Limb (tissue), 2 donors: Measurements from ENCODE around the gene CSN1S1.
"Not testable (repeated sequence)": the region's sequence is repeated elsewhere in the genome, so short reads cannot be mapped to it uniquely, and the experiment has no call there.

Experiments used
- DNase-seq, 2 donors: peaks; one replicate each; pipeline ENCODE4 v3.0.0-alpha.2; 2016; ENCODE audit errors: extremely low spot score in 2 of 2

CSN1S1 gene

GRCh38 chr4:69930768-69931167 lies at the start of gene CSN1S1:
CSN1S1 (plus strand) TSS chr4:69931068; CDS start chr4:69932556, 1,488 bp downstream.
- DNase-seq = no peak

GRCh38 chr4:69881173-69881773 lies 49.6 kb upstream of the CSN1S1 start:
- DNase-seq = peak in 1 of 2 donors; percentile 85

GRCh38 chr4:69882150-69882549 lies 48.7 kb upstream of the CSN1S1 start:
- no peak for DNase-seq

- DNase-seq = no peak
Observed at GRCh38 chr4:69888336-69888735, 42.5 kb upstream of the CSN1S1 start.

GRCh38 chr4:69894186-69894585 lies 36.7 kb upstream of the CSN1S1 start:
- no peak for DNase-seq

- DNase-seq = no peak
Observed at GRCh38 chr4:69894721-69895120, 36.1 kb upstream of the CSN1S1 start.

DNA sequence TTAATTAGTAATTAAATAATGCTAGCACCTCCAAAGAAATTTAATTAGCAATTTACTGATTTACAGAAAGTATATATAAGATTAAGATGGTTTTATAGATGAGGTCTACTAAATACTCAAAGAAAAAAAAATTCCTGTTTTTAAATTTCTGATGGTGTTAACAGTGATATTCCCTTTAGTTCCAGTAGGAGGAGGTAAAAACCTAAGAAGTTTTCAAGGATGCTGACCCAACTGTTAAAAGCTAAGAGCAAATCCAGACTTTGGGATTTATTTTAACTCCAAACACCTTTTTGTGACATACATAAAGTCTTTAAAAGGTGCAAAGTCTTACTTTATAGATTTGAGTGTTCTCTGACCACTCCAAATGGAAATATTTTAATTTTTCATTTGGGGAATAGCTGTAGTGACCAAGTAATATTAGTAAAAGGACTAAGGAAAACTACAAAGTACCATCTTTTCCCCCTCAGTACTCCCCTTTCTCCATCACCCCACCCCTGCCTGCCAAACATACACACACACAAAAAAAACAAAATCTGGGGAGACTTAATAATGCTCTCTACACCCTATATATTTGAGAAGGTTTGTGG lies 34.2 kb upstream of the CSN1S1 start:
- peak in 1 of 2 donors; percentile 9 for DNase-seq

GRCh38 chr4:69907151-69907550 lies 23.7 kb upstream of the CSN1S1 start:
- no peak for DNase-seq

DNA sequence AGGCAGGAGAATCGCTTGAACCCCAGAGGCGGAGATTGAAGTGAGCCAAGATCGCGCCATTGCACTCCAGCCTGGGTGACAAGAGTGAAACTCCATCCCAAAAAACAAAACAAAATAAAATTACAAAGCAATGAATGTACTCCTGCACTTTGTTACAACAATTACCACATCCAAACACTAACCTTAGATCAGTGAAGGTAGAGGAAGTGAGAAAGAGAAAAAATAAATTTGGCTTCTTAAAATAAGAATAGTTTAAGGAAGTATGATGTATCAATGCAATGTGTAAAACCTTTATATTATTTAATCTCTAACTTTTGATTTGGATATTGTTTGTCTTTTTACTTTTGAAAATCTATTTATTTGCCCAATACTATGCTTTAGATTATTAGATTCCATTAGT lies 21.7 kb upstream of the CSN1S1 start:
- no peak for DNase-seq

GRCh38 chr4:69910016-69910782 lies 20.7 kb upstream of the CSN1S1 start:
- DNase-seq = no peak

GRCh38 chr4:69920874-69921273 lies 10.0 kb upstream of the CSN1S1 start:
- DNase-seq = no peak

DNA sequence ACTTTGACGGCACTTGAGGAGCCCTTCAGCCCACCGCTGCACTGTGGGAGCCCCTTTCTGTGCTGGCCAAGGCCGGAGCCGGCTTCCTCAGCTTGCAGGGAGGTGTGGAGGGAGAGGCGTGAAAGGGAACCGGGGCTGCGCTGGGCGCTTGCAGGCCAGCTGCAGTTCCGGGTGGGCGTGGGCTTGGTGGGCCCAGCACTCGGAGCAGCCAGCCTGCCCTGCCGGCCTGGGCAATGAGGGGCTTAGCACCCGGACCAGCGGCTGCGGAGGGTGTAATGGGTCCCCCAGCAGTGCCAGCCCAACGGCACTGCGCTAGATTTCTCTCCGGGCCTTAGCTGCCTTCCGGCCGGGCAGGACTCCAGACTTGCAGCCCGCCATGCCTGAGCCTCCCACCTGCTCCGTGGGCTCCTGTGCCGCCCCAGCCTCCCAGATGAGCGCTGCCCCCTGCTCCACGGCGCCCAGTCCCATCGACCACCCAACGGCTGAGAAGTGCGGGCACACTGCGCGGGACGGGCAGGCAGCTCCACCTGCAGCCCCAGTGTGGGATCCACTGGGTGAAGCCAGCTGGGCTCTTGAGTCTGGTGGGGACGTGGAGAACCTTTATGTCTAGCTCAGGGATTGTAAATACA lies 7.0 kb upstream of the CSN1S1 start:
- DNase-seq = not testable (repeated sequence)

DNA sequence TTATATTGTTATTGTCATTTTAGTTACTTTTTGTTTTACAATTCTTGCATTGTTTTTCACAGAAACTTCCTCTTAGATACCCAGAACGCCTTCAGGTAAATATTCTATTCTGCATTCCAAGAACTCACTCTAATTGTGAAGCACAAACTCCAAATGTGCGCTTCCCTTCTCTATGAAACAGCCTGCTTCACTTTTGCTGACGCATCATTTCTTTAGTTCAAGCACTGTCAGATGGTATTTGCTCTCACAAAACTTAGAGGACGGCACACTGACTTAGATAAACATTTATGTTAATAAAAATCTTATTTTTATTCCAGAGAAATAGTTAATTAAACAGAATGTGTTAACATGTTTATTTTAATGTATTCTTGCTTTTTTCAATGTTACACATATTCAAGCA lies 3.3 kb downstream of the CSN1S1 start:
- no peak for DNase-seq

DNA sequence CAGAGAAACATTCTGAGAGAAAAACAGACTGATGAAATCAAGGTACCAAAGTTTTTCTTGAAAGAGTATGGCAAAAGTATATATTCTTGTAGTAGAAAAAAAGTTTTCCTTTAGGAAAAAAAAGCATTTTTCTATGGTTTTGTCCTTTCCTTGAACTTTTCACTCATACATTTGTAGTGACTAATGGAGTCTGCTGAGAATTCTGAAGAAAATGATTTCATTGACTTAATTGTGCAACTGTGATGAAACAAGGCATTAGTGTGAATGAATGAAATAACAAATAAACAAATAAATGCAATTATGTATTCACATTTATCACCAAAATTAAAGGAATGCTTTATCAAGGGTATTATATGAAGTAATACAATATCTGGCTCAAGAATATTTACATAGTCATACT lies 5.7 kb downstream of the CSN1S1 start:
- DNase-seq = no peak

DNA sequence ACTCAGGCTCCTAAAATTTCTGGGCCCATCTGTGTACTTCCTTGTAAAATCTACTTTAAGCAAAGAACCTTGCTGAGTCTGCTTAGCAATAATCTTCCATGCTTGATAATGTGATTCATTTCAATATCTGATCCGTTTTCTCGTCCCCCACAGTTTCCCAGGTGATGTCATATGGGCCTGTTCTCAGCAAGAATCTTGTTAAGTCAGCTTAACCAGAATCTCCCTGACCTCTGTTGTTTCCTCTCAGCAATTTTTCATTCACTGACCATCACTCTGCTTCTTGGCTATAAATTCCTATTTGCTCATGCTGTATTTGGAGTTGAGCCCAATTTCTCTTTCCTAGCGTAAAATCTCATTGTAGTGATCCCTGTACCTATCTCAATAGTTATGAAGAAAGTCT lies 20.7 kb downstream of the CSN1S1 start:
- no peak for DNase-seq

DNA sequence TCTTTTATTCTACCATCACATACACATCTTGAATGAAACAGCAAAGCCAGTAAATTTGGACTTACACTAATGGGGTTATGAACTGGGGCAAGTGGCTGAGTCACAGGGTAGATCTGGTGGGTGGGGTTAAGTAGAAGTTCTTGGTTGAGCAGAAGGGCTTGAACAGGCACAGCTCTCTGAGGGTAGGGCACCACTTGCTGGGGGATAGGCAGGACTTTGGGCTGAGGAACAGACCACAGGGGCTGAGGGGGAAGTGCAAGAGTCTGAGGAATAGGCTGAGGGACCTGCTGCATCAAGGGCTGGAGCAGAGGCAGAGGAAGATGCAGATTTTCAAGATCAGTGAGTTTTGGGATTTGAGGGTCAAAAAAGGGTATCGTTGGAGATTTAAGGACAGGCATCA lies 26.3 kb downstream of the CSN1S1 start:
- no peak for DNase-seq

GRCh38 chr4:69965628-69966027 lies 34.8 kb downstream of the CSN1S1 start, which contains the start of gene CSN2:
CSN2 (minus strand) TSS chr4:69965728; CDS start chr4:69960995, 4,733 bp downstream.
- no peak for DNase-seq

GRCh38 chr4:69970071-69970470 lies 39.2 kb downstream of the CSN1S1 start:
- no peak for DNase-seq

GRCh38 chr4:69974631-69975030 lies 43.8 kb downstream of the CSN1S1 start:
- peak in 1 of 2 donors; percentile 13 for DNase-seq

DNA sequence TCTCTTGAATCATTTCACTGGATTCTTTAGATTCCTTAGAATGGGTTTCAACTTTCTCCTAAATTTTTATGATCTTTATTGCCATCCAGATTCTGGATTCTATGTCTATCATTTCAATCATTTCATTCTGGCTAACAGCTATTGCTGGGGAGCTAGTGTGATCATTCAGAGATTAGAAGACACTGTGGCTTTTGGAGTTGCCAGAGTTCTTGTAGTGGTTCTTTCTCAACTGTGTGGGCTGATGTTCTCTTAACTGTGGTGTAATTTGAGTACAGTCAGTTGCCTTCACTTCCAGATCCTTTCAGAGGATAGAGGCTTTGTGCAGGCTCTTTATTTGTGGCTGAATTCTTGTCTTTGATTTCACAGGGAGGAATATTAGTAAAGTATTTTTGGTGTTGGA lies 46.7 kb downstream of the CSN1S1 start:
- no peak for DNase-seq

- DNase-seq = peak in 1 of 2 donors; percentile 41
Observed at GRCh38 chr4:69984030-69984443, 53.2 kb downstream of the CSN1S1 start.

DNA sequence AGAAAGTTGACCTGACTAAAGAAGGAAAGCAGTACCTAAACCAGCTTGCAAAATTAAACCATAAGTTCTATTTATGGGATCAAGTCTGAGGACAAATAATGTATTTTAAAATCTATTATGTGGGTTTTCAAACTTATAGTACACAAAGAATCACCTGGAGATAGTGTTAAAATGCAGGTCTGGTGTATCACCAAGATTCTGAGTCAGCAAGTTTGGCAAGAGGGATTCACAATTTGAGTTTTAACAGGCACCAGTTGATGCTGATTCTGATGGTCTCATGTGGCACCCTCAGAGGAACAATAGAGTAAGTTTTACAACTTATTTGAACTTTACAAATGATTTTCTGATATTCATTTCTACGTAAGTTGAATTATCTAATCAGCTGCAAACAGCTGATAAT lies 55.8 kb downstream of the CSN1S1 start:
- DNase-seq = no peak
